ENCODE results near the gene ATP5MC2. TPM values are rescaled to one million over a fixed set of nuclear protein-coding genes. Genes with fewer than 3 reads are reported as not detected.

The ATP5MC2 gene
- total and polyA plus RNA-seq, 2 of the 4 experiments (the other 2 are of a cell fraction) = 309 to 361 TPM

DNA sequence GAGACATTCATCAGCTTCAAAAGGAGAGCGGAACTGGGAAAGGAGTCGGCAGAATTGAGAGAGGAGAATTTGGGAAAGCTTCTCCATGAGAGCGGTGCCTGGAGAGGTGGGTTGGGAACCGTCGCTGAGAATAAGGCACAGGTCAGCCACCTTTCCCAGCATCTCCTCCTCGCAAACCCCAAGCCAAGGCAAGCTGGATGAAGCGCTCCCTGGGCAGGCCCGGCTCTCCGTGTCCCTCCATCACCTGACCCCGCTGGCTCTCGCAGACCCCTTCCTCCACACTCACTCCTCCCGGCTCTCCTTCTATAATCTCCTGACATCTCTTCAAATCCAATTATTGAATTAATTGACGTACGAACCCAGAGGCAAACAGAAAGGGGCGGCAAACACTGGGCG is 18.9 kb upstream of the ATP5MC2 start:
- in situ Hi-C loops (cut with MboI; ENCODE audit: low sequenced_read_pairs) = no loop called here
- H3K4me2 ChIP-seq (ENCODE audit: low read depth, low read length) = no peak overlapping the region; the same call in 1 of the 2 replicates
- no peaks in the 10 kb centered on the region for H3K36me3 ChIP-seq (ENCODE audit: control insufficient read depth, insufficient read depth, low read length)
- intact Hi-C loops (cut with micrococcal nuclease) = no loop called here
- H3K56ac ChIP-seq (ENCODE audit: extremely low read depth, insufficient read depth, low read length) = no peak overlapping the region
- ATAC-seq (ENCODE audit: low read depth) (no peak), DNase-seq (no peak)
- no peaks in the 10 kb centered on the region for H3K9me1 ChIP-seq (ENCODE audit: insufficient read depth, low read length)
- no peaks in the 10 kb centered on the region; the same call in 1 of the 2 replicates for H3K9me3 ChIP-seq (ENCODE audit: control insufficient read depth, insufficient read depth, low read length)
- ChIA-PET POLR2A (ENCODE audit: unreplicated experiment) (no interaction called here), CTCF (interaction anchor here (1.3 kb wide), 1 partner anchor 52 kb away, joined by 6 read pairs; no protein-coding TSS in a partner anchor)
- no peaks in the 10 kb centered on the region for H3K79me1 ChIP-seq (ENCODE audit: low read depth in 1 of 2, low read length in 2 of 2)
- H3K27me3 ChIP-seq (ENCODE audit: control insufficient read depth, insufficient read depth, low read length) = peaks cover 51% of the 10 kb centered on the region
- H3K4me3 ChIP-seq (ENCODE audit: insufficient read depth, low read depth, low read length) = no peak overlapping the region
- H2AFZ ChIP-seq (replicated peaks; ENCODE audit: low read length, poor library complexity) = peak overlapping the region; percentile 53
- H2BK120ac ChIP-seq (ENCODE audit: low read depth, low read length) = no peak overlapping the region
- no peaks in the 10 kb centered on the region for H4K20me1 ChIP-seq (ENCODE audit: insufficient read depth, low read length)
- H3K14ac ChIP-seq (replicated peaks; ENCODE audit: low read depth, low read length) = no peak overlapping the region
- no TSS peak for BruUV-seq (replicated peaks)
- H2BK5ac ChIP-seq (ENCODE audit: low read depth, low read length, poor library complexity, severe bottlenecking) = no peak overlapping the region
- H3K23ac ChIP-seq (ENCODE audit: low read depth, low read length) = no peak overlapping the region
- no peak overlapping the region for H3K18ac ChIP-seq (ENCODE audit: low read depth, low read length)
- H3K4me1 ChIP-seq (ENCODE audit: control insufficient read depth, insufficient read depth, low read length) = peaks cover 2% of the 10 kb centered on the region; the same call in 1 of the 2 replicates
- H2AK9ac ChIP-seq (replicated peaks; ENCODE audit: low read depth, low read length, poor library complexity) = no peak overlapping the region
- H3K27ac ChIP-seq (ENCODE audit: insufficient read depth, low read length) = no peak overlapping the region
- no peak overlapping the region for H2AK5ac ChIP-seq (ENCODE audit: low read depth, low read length)
- no peak overlapping the region for H3K9ac ChIP-seq (ENCODE audit: low read depth, low read length)
- H2BK15ac ChIP-seq (ENCODE audit: low read depth, low read length) = no peak overlapping the region
- TF ChIP-seq BHLHE40 (IDR thresholded peaks at IDR 0.05; ENCODE audit: low read depth, low read length) = no peak
- TF ChIP-seq, protein P1, sequence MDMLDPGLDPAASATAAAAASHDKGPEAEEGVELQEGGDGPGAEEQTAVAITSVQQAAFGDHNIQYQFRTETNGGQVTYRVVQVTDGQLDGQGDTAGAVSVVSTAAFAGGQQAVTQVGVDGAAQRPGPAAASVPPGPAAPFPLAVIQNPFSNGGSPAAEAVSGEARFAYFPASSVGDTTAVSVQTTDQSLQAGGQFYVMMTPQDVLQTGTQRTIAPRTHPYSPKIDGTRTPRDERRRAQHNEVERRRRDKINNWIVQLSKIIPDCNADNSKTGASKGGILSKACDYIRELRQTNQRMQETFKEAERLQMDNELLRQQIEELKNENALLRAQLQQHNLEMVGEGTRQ (IDR thresholded peaks at IDR 0.05; ENCODE audit: low read depth, low read length) = no peak
- no peak for TF ChIP-seq POLR2A (IDR thresholded peaks at IDR 0.05; ENCODE audit: low read depth, low read length)
- TF ChIP-seq, protein P2, sequence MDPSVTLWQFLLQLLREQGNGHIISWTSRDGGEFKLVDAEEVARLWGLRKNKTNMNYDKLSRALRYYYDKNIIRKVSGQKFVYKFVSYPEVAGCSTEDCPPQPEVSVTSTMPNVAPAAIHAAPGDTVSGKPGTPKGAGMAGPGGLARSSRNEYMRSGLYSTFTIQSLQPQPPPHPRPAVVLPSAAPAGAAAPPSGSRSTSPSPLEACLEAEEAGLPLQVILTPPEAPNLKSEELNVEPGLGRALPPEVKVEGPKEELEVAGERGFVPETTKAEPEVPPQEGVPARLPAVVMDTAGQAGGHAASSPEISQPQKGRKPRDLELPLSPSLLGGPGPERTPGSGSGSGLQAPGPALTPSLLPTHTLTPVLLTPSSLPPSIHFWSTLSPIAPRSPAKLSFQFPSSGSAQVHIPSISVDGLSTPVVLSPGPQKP (IDR thresholded peaks at IDR 0.05; ENCODE audit: borderline replicate concordance, low read depth, low read length) = no peak
- TF ChIP-seq RCOR1 (IDR thresholded peaks at IDR 0.05; ENCODE audit: insufficient replicate concordance, low read length) = no peak
- TF ChIP-seq, protein P3, sequence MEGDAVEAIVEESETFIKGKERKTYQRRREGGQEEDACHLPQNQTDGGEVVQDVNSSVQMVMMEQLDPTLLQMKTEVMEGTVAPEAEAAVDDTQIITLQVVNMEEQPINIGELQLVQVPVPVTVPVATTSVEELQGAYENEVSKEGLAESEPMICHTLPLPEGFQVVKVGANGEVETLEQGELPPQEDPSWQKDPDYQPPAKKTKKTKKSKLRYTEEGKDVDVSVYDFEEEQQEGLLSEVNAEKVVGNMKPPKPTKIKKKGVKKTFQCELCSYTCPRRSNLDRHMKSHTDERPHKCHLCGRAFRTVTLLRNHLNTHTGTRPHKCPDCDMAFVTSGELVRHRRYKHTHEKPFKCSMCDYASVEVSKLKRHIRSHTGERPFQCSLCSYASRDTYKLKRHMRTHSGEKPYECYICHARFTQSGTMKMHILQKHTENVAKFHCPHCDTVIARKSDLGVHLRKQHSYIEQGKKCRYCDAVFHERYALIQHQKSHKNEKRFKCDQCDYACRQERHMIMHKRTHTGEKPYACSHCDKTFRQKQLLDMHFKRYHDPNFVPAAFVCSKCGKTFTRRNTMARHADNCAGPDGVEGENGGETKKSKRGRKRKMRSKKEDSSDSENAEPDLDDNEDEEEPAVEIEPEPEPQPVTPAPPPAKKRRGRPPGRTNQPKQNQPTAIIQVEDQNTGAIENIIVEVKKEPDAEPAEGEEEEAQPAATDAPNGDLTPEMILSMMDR (conservative IDR thresholded peaks at IDR 0.05; ENCODE audit: low read depth, low read length) = no peak
- TF ChIP-seq FOS (IDR thresholded peaks at IDR 0.05; ENCODE audit: low read depth, low read length) = no peak
- TF ChIP-seq MAFK (IDR thresholded peaks at IDR 0.05; ENCODE audit: low read depth, low read length) = no peak
- TF ChIP-seq RFX5 (IDR thresholded peaks at IDR 0.05; ENCODE audit: low read depth, low read length) = no peak
- no peak for TF ChIP-seq NFE2L2 (IDR thresholded peaks at IDR 0.05; ENCODE audit: low read depth, low read length)
- no CpG with 5 or more reads among the region's 16 CpGs for WGBS, 2 experiments (ENCODE audit: extremely low coverage in 2 of 2, insufficient read length in 1 of 2)
- H4K91ac ChIP-seq (ENCODE audit: insufficient read depth, low read depth, low read length) = no peak overlapping the region
- no peak overlapping the region for H4K8ac ChIP-seq (ENCODE audit: low read depth in 2 of 2, low read length in 2 of 2)
- no peak overlapping the region for H2BK20ac ChIP-seq (ENCODE audit: low read depth, low read length)
- no peak overlapping the region for H3K4ac ChIP-seq (ENCODE audit: low read depth, low read length)
- dilution Hi-C loops (cut with HindIII; ENCODE audit: low sequenced_read_pairs, unreplicated experiment) = no loop called here
- H4K5ac ChIP-seq (ENCODE audit: low read depth, low read length) = no peak overlapping the region
